Kidney (tissue), 14 donors: ENCODE measurements around the gene SLC34A3. TPM values are rescaled to one million over a fixed set of nuclear protein-coding genes. Genes with fewer than 3 reads are reported as not detected.

Experiments
- DNase-seq, 5 donors: peaks; one replicate each; pipeline ENCODE4 v3.0.0-alpha.2; 2013 to 2020
- FAIRE-seq: peaks from 2 replicates; lab custom pipeline; 2012; peaks lifted over from hg19 to GRCh38; lab: Jason Lieb, UNC
- H3K27ac ChIP-seq, 2 donors: one replicate each; pipeline ENCODE4 v1.7.0; 2013; ENCODE audit warnings: low read depth in 2 of 2, low read length in 2 of 2, inconsistent platforms in 1 of 2
- H3K27me3 ChIP-seq: one replicate; pipeline ENCODE4 v1.7.1; 2013; ENCODE audit warnings: low read length, inconsistent platforms; ENCODE audit not compliant: control insufficient read depth, insufficient read depth
- H3K36me3 ChIP-seq, 3 donors: one replicate each; pipeline versions ENCODE4 v1.7.0 to v1.7.1; 2013; ENCODE audit warnings: low read length in 3 of 3, control low read depth in 1 of 3, inconsistent platforms in 1 of 3; ENCODE audit not compliant: insufficient read depth in 3 of 3, control insufficient read depth in 2 of 3
- H3K4me1 ChIP-seq, 3 donors: one replicate each; pipeline versions ENCODE4 v1.7.0 to v1.7.1; 2013; ENCODE audit warnings: low read length in 3 of 3, inconsistent platforms in 1 of 3, low read depth in 1 of 3; ENCODE audit not compliant: control insufficient read depth in 2 of 3, insufficient read depth in 2 of 3
- H3K4me3 ChIP-seq, 3 donors: one replicate each; pipeline versions ENCODE4 v1.7.0 to v1.8.1; 2013; ENCODE audit warnings: low read length in 3 of 3, control low read depth in 1 of 3, inconsistent platforms in 1 of 3
- H3K9ac ChIP-seq, 3 donors: one replicate each; pipeline versions ENCODE4 v1.7.0 to v1.7.1; 2013; ENCODE audit warnings: low read length in 3 of 3, control low read depth in 1 of 3, inconsistent platforms in 1 of 3
- H3K9me3 ChIP-seq, 3 donors: one replicate each; pipeline versions ENCODE4 v1.7.0 to v1.7.1; 2013; ENCODE audit warnings: low read length in 3 of 3, control low read depth in 1 of 3, inconsistent platforms in 1 of 3; ENCODE audit not compliant: control insufficient read depth in 2 of 3, insufficient read depth in 1 of 3
- CTCF ChIP-seq: IDR thresholded peaks from 3 replicates; pipeline ENCODE4 v1.5.1; 2012; ENCODE audit warnings: mild to moderate bottlenecking, moderate library complexity, borderline replicate concordance; ENCODE audit not compliant: insufficient read depth; ENCODE audit errors: extremely low read depth
- intact Hi-C: fragments of 100-400 bp; cut with DNase I; formaldehyde crosslinking; loops from one replicate; pipeline ENCODE4 v1.11.1; 2022
- polyA plus RNA-seq: library from polyadenylated mRNA; stranded (reverse); fragments of 350-450 nt; fragmentation: Illumina TruSeq; extraction: RNeasy Lipid Tissue Mini Kit (QIAGEN cat#74804); gene quantifications from one replicate; pipeline ENCODE4 v1.2.3, GENCODE V29; 2014; ENCODE audit warnings: low read depth, low replicate concordance; ENCODE audit not compliant: insufficient read depth
- total RNA-seq: library from RNA; stranded (reverse); fragmentation: NEBNext Ultra II Directional; extraction: Animal tissue kit (Norgen Biotek cat#: 25700); gene quantifications from one replicate; pipeline ENCODE4 v1.2.1, GENCODE V29; 2021
- donor health status: control.
- donor health status: control.
- donor health status: control.
- donor health status: control.
- donor health status: control.
- donor health status: DM: yes; HTN: yes; CAD: no.
- donor health status: Normal renal cell carcinoma (clear cell type).

SLC34A3 gene
- total and polyA plus RNA-seq, 2 donors from 2014 or later, result 0.13 to 36.0 TPM

DNA sequence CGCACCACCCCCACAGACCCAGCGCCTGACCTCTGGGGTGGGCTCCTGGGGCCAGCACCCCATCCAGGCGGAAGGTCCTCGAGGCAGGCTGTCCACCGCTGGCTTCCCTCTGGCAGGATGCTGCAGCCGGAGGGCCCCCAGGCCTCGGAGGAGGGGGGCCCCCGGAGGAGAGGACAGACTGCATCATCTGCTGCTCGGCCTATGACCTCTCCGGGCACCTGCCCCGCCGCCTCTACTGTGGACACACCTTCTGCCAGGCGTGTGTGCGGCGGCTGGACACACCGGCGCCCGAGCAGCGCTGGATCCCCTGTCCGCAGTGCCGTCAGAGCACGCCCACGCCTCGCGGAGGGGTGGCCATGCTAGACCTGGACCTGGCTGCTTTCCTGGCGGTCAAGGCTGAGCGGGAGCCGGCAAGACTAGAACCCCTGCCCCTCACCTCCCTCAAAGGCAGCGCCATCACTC lies 2.2 kb upstream of the SLC34A3 start:
- Histone ChIP-seq H3K36me3 (no peaks in the 10 kb centered on the region), H3K27me3 (no peaks in the 10 kb centered on the region), H3K27ac (no peak overlapping the region), H3K4me3 (no peak overlapping the region), H3K9me3 (no peaks in the 10 kb centered on the region), H3K9ac (no peak overlapping the region), H3K4me1 (peaks cover 0 to 29% (median 18%) of the 10 kb centered on the region in 3 donors)
- FAIRE-seq (no peak), DNase-seq (peak in 1 of 5 donors; percentile 63)
- intact Hi-C loops, result no loop called here
- TF ChIP-seq CTCF, result no peak

DNA sequence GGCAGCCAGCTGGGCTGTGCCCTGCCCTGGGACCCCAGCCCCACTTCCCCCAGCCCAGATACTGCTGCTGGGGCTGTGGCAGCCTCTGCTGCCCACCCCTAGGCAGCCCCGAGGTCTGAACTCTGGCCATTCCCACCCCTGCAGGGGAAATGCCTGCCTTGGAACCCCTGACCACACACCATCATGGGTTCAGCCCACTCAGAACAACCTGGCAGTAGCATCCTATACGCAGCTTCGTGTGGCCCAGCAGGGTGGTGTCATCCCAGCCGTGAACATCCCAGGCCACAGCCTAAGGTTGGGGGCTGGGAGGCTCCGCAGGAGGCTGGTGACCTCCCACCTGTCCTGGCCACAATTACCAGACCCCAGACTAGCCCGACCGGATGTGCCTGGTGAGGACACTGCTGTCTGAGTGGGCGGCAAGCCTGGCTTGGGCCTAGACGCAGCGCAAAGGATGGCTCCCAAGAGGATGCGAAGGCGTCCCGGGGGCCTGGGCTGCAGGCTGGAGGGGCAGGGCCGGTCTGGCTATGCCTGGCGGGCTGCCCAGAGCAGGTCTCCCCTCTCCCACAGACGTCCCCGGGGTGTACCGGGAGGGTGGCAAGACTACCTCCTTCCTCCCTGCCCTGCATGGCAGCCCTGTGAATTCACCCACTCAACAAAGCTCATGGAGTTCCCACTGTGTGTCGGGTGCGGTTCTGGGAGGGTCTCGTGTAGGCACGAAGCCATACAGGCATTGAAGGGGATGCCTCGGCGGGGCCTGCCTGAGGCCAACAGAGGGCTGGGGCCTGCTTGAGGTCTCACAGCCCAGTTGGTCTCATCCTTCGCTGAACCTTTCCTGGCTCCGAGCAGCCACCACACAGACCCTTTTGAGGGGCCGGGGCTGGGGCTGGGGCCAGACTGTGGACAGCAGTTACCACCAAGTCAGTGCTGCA lies 1.5 kb upstream of the SLC34A3 start:
- FAIRE-seq (no peak), DNase-seq (peak in 1 of 5 donors; percentile 59)
- Histone ChIP-seq H3K9ac (no peak overlapping the region), H3K4me3 (no peak overlapping the region), H3K4me1 (peaks cover 0 to 26% (median 15%) of the 10 kb centered on the region in 3 donors), H3K27ac (peak overlapping the region in 1 of 2 donors; percentile 51), H3K9me3 (no peaks in the 10 kb centered on the region), H3K27me3 (no peaks in the 10 kb centered on the region), H3K36me3 (no peaks in the 10 kb centered on the region)
- no peak for TF ChIP-seq CTCF
- intact Hi-C loops, result no loop called here

DNA sequence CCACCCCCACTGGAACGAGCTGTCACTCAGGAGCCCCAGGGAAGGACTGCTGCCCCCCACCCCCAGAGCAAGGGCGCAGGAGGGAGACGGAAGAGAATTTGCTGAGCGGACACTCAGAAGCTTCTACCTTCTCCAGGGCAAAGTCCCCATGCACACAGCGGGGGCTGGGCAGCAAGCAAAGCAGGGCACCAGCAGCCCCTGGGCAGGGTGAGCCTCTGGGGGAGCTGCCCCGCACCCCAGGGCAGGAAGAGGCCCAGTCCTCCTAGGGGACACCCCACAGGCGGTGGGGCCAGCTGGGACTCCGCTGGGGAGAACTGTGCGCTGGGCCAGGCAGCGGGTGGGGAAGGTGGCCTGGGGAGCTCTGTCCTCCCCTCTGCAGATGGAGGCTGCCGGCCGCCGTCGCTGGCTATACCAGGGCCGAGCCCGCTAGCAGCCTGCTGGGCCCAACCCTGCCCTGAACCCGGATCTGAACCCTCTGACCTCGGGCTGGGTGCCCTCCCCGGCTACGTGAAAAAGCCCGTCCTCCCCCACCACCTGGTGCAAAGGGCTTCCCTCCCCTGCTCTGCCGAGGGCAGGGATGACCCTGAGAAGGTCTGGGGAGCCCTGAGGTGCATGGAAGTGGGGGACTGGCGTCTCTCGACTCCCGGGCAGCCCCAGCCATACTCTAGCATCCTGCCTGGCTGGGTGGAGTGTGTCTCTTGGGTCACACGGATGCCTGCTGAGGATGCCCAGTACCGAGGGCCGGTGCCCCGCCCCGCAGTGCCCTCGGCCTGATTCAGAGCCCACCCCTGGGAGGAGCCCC lies 597 bp upstream of the SLC34A3 start:
- no peak overlapping the region for H3K4me3 ChIP-seq
- H3K9ac ChIP-seq, result no peak overlapping the region
- intact Hi-C loops, result loop anchor here (10.0 kb wide), 1 partner anchor 115 kb away; the partner anchor contains the start of gene DPP7
- peak overlapping the region in 1 of 2 donors; percentile 51 for H3K27ac ChIP-seq
- no peak for TF ChIP-seq CTCF
- no peak for FAIRE-seq
- no peaks in the 10 kb centered on the region for H3K36me3 ChIP-seq
- peaks cover 0 to 26% (median 15%) of the 10 kb centered on the region in 3 donors for H3K4me1 ChIP-seq
- DNase-seq, result peak in 2 of 5 donors; percentile 52 to 64
- no peaks in the 10 kb centered on the region for H3K9me3 ChIP-seq
- H3K27me3 ChIP-seq, result no peaks in the 10 kb centered on the region
